Nucleus accumbens (tissue), 56 donors: ENCODE measurements around the gene TMEM267.
A peak's percentile ranks its signal among the peaks of the same experiment; 100 is the strongest.
"Not testable (repeated sequence)": the region's sequence is repeated elsewhere in the genome, so short reads cannot be mapped to it uniquely, and the experiment has no call there.

Experiments
- DNase-seq, 56 donors: peaks; one replicate each; lab custom pipeline; 2025; lab: John Stamatoyannopoulos, UW

TMEM267 gene

DNA sequence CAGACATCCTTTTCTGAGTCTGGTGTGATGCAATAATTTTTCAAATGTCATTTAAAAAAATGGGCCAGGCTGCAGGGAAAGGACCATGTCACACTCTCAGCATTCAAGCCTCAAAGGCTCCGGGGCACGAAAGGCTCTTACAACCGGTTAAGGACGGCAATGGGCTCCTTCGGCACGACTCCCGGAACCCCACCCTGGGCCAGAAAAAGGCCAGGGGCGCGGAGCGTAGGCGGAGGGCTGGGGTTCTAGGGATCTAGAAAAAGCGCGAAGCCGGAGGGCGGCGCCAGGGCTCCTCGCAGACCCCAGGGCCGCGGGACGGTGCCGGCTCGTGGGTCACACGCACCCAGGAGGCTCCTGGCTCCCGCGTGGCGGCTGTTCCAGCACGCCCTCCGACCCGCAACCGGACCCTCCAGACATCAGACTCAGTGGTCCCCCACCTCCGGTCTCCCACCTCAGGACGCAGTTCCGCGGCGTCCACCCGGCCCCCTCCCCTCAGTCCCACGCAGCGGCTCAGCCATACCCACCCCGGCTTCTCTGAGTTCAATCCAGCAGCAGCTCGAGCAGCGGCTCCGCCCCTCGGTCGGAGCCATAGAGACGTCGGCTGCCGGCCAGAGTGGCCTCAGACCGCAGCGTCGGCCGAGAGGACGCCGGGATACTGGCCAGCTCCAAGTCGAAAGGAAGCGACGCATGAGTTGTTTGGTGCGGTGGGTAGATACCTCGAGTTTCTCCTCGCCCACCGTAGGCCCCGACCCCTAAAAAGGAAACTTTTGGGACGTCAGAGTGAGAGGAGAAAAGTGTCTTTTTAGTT, at the start of gene TMEM267:
Gene TMEM267 (minus strand): TSS at position 568 of the 808 bp plus-strand sequence. CDS start 29,896 bp downstream, outside the sequence.
- peak in 55 of 56 donors; percentile 60 to 95 (median 88) for DNase-seq

DNA sequence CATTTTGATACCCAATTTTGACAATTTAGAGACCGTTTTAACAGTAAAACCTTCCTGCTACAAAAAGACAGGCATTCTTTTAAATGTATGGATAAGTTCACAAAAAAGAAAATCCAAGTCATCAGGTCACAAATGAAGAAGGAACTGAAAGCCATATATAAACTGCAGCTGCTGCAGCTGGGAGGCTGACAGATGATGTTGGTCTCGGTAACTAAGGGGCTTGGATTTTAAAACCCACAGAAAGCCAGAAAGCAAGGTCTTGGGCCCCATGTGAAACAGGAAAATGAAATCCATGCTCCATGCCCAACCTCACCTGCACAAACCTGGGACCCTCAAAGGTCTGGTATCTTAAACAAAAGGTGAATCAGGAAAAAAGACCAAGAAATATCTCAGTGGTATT, 47.0 kb upstream of the TMEM267 start:
- no peak for DNase-seq

GRCh38 chr5:43523662-43524072, 40.0 kb upstream of the TMEM267 start:
- no peak for DNase-seq

- DNase-seq: no peak
Observed at GRCh38 chr5:43520615-43521014, 37.0 kb upstream of the TMEM267 start.

DNA sequence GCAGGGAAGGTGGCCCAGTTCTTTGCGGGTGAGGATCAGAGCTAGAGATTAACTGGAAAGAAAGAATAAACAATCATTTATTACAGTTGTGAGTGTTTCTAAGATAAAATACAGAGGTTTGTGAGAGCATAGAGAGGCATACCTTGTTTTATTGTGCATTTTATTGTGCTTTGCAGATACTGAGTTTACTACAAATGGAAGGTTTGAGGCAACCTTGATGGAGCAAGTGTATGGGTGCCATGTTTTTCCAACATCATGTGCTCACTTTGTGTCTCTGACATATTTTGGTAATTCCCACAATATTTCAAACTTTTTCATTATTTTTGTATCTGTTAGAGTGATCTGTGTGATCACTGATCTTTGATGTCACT, 32.0 kb upstream of the TMEM267 start:
- no peak for DNase-seq

DNA sequence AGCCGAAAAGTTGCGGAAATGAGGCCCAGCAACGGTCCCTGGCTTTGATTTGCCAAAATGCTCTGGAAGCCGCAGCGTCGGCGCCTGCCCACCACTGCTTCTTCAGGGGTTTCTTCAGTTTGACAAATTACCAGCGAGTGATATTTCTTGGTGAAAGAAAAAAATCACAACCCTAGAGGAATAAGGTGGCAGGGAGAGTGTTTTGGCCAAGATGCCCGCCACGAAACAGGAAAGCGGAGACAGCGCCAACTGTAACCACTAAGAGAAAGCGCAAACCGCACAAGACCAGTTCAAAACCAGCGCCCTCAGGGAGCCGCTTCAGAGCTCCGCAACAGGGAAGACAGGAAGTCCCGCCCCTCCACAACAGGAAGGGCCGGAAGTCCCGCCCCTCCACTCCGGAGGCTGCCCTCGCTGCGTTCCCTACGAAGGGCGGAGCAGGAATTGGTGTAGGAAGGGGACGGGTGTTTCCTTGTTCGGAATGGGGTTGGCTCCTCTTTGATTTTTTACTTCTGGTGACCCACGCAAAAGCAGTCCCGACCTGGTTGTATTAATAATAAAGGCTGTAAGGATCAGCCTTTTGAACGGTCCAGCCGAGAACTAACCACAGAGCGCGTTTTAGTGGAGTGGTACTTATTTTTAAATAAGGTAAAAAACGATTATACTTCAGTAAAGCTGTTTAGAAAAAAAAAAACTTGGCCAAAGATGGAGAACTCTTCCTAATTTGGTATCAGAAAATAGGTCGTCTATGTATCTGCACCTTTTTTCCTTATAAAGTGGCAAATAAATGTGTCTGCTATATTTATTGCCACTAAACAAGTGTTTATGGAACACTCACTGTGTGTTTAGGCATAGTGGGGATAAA, 31.4 kb upstream of the TMEM267 start, which contains the start of gene C5orf34:
Gene C5orf34 (minus strand): TSS at position 333 of the 862 bp plus-strand sequence. CDS start 5,809 bp downstream, outside the sequence.
- peak; percentile 38 to 97 (median 90) for DNase-seq

GRCh38 chr5:43514471-43514815, 30.8 kb upstream of the TMEM267 start:
- no peak for DNase-seq

DNA sequence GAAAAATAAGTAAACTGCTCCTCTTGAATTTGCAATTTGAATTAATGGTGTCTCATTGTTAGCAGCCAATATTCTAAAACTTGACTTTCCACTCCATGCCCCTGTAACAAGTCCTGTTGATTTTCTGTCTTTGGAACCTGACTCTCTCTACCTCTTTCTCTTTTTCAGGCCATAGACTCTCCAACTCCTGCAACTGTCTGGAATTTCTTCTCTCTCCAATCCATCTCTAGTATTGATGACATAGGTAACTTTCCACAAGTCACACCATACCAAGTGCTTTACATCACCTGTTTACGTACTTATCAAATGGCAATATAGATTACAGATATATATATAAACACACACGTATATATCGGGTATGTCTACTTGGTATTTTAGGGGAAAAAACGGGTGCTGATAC, 30.4 kb upstream of the TMEM267 start:
- no peak for DNase-seq

DNA sequence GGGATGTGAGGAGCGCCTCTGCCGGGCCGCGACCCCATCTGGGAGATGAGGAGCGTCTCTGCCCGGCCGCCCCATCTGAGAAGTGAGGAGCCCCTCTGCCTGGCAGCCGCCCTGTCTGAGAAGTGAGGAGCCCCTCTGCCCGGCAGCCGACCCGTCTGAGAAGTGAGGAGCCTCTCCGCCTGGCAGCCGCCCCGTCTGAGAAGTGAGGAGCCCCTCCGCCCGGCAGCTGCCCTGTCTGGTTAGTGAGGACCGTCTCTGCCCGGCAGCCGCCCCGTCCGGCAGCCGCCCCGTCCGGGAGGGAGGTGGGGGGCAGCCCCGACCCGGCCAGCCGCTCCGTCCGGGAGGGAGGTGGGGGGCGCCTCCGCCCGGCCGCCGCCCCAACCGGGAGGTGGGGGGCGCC, 27.4 kb upstream of the TMEM267 start:
- not testable (repeated sequence) for DNase-seq

DNA sequence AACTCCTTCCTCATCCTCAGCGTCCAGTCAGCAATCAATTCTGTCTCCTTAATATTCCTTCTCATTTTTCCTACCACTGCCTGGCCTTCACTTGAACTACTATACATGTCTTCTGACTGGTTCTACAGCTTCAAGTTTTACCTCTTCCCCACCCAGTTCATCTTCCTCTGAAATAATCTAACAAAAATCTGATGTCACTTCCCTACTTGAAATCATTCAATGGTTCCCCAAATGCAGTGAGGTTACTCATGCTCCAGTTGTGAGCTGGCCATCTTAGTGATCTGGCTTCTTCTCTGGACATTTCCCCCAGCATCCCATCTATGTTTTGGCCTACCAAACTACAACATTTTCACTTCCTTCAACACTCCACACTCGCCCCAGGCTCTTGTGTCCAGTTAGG, 14.9 kb upstream of the TMEM267 start:
- DNase-seq: no peak

DNA sequence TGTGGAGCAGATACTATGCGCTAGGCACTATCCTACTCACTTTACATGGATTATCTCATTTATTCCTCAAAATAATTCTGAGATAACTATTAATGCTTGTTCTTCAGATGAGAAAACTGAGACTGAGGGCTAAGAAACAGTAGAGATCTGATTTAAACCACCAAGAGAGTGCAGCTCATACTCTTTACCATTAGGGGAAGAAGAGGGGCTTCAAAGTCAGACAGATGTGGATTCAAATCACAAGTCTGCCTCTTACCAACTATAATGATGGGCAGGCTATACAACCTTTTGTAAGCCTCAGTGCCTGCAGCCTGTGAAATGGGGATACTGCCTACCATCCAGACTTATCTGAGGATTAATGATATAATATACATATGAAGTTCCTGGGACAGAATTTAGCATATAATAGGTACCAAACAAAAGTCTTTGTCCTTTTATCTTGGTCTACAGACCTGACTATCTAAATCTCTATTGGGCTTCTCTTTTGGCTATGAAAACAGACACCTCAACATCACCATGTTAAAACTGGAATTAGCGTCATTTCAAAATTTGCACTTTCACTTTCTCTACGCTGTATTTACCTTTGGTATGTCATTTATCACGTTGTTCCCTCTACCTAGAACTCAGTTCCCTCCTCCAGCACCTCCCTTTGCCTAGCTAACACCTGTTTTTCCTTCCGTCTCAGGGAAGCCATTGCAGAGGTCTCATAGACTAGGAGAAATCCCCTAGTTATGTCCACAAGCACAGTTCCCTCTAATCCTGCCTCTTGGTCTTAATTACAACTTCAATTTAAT, 13.8 kb upstream of the TMEM267 start:
- DNase-seq: no peak

DNA sequence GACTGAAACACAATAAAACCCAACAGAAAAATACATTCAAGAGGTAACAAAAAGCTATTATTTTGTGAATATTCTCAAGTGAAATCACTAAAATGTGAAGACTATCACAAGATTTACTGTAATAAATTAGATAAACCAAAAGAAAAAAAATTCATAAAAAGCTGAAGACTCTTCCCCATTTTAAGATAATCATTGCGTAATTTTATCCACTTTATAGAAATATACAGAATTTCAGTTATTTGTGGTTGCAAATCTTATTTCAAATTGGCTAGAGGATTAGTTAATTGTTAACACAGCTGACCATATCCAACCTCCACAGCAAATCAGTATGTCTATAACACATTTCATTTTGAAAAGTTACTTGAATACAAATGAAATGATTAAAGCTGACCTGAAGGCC, 7.7 kb upstream of the TMEM267 start:
- no peak for DNase-seq

- no peak for DNase-seq
Observed at GRCh38 chr5:43486353-43486752, 2.7 kb upstream of the TMEM267 start.

DNA sequence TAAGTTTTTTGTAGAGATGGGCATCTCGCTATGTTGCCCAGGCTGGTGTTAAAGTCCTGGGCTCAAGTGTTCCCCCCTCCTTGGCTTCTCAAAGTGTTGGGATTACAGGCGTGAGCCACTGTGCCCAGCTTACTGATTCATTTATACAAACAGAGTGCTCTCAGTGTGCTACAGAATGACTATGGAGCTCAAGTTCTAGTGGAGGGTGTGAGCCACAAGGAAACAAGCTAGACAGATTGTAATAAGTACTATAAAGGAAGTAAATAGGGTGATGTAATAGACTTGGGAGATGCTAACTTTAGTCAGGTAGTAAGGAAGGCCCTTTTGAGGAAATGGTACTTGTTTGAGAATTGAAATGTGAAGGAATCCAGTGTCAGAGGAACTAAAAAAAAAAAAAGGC, 1.7 kb upstream of the TMEM267 start:
- DNase-seq: peak in 1 of 56 donors; percentile 2

DNA sequence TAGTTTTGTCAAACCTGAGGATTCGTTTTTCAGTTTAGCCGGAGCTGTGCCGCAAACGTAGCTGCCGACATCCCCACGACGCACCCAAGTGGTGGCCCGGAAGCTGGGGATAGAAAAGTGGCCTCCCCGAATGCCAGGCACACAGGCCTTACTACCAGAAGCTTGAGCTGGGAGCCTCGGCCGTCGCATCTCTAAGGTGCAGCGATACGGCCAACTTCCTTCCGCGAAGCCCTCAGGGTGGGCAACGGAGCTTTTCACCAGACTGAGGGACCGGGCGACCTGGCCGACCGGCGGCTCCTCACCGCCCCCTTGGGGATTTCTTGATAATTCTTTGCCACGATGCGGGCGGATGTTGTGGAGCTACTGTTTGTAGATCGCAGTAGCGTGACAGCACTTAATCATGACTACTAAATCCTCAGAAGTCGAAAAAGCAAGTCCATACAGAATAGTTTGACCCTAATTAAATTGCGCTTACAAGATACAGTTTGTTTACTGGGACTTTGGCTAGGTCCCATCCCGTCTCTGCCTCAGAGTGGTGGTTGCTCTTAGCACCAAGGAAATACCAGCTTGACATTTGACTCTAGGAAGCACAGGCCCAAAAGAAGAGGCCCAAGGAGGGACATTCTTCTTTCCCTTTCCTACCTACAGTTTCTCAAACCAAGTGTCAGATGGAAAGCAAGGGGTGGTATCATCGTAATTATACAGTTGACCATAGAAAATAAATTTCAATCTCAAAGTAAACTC, 613 bp upstream of the TMEM267 start:
- peak in 55 of 56 donors; percentile 17 to 95 (median 85) for DNase-seq

DNA sequence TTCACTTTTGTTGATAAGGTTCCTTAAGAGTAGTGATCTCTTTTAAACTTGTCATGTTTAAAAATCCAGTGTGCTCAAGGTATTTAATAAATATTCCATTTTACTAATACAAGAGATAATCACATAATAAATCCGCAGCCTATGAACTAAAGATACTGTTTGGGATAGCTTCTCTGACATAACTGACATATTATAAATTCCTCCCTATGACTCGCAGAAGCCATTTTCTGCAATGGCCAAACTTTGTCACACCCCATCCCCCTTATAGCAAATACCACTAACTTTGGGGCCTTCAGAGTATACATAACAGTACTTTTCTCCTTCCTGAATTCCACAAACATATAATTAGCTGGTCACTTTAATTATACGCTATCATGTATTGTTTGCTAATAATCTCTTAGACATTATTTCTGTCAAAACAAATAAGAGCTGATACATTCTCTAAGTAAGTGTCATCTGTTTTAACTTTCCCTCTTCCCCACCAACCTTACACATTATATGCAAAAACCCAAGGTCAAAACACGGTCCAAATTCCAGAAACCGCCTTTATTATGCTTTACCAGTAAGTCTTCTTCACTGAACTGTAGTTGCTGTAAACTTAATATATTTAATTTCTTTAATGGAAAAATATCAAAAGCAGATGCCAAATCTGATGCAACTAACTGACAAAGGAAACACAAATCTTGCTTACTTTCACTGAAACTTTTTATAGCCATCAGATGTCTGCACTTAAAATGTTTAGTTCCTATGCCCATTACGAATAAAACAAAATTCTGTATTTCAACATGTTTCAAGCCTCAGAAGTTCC, 971 bp downstream of the TMEM267 start:
- DNase-seq: no peak

DNA sequence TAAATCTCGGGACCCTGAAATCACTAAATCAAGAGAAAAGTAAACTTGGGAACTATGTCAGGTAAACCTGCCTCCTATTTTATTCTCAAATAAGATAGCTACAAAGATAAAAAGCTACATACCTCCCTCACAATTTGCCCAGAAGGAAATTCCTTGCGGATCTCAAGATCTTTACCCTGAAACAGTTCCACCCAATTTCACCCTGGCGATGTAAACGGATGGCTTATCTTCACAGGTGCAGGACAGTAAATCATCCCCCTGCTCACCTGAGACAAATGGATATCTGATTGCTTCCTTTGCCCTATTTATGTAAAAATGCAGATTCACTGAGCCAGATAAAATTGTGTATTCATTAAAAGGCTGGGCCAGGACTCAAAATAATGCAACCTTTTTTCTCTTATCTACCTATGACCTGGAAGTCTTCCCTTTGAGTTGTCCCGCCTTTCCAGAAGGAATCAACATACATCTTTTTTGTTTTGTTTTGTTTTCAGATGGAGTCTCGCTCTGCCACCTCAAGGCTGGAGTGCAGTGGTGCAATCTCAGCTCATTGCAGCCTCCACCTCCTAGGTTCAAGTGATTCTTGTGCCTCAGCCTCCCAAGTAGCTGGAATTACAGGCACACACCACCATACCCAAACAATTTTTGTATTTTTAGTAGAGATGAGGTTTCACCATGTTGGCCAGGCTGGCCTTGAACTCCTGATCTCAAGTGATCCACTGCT, 13.8 kb downstream of the TMEM267 start:
- DNase-seq: no peak

- DNase-seq: no peak
Observed at GRCh38 chr5:43467100-43467499, 16.6 kb downstream of the TMEM267 start.
